Germinal center (tissue), 1 donor: ENCODE results near the gene TET3.
A peak's percentile ranks its signal among the peaks of the same experiment; 100 is the strongest.
"Not testable (repeated sequence)": the region's sequence is repeated elsewhere in the genome, so short reads cannot be mapped to it uniquely, and the experiment has no call there.

Experiments
- DNase-seq: peaks from one replicate; pipeline ENCODE4 v3.0.0; 2012; ENCODE audit warnings: mixed read lengths, low spot score

TET3 gene

GRCh38 chr2:73984203-73984921 is at the start of gene TET3:
Gene TET3 (plus strand): TSS chr2:73984910. CDS start chr2:73986404, 1,494 bp downstream.
- peak; percentile 75 for DNase-seq

GRCh38 chr2:73935641-73936040 is 49.1 kb upstream of the TET3 start:
- no peak for DNase-seq

- DNase-seq = no peak
Measured at GRCh38 chr2:73937103-73937885, 47.4 kb upstream of the TET3 start.

GRCh38 chr2:73937899-73938298 is 46.8 kb upstream of the TET3 start:
- DNase-seq = no peak

GRCh38 chr2:73938718-73939352 is 45.9 kb upstream of the TET3 start:
- no peak for DNase-seq

- DNase-seq = no peak
Measured at GRCh38 chr2:73939419-73939818, 45.3 kb upstream of the TET3 start.

- not testable (repeated sequence) for DNase-seq
Measured at GRCh38 chr2:73940066-73940465, 44.6 kb upstream of the TET3 start.

- DNase-seq = no peak
Measured at GRCh38 chr2:73942664-73943063, 42.0 kb upstream of the TET3 start.

- DNase-seq = no peak
Measured at GRCh38 chr2:73944714-73945113, 40.0 kb upstream of the TET3 start.

- no peak for DNase-seq
Measured at GRCh38 chr2:73946215-73946614, 38.5 kb upstream of the TET3 start.

- DNase-seq = no peak
Measured at GRCh38 chr2:73946666-73947065, 38.0 kb upstream of the TET3 start.

GRCh38 chr2:73947412-73948018 is 37.2 kb upstream of the TET3 start:
- no peak for DNase-seq

- no peak for DNase-seq
Measured at GRCh38 chr2:73949802-73950201, 34.9 kb upstream of the TET3 start.

- DNase-seq = no peak
Measured at GRCh38 chr2:73952499-73953446, 31.9 kb upstream of the TET3 start.

GRCh38 chr2:73956218-73956865 is 28.4 kb upstream of the TET3 start:
- DNase-seq = no peak

GRCh38 chr2:73961274-73961673 is 23.4 kb upstream of the TET3 start:
- no peak for DNase-seq

- DNase-seq = no peak
Measured at GRCh38 chr2:73961823-73962615, 22.7 kb upstream of the TET3 start.

GRCh38 chr2:73962798-73963197 is 21.9 kb upstream of the TET3 start:
- DNase-seq = no peak

GRCh38 chr2:73963385-73964120 is 21.2 kb upstream of the TET3 start:
- DNase-seq = no peak
